IMR-90 (cell line): Measurements from ENCODE around the gene FSIP1.

ENCODE experiments used
- BHLHE40 ChIP-seq: fragments of 150-350 bp; IDR thresholded peaks from 2 replicates; pipeline ENCODE4 v1.6.1; 2016; ENCODE audit warnings: mild to moderate bottlenecking, low read depth, low read length
- CEBPB ChIP-seq: IDR thresholded peaks from 2 replicates; pipeline ENCODE4 v1.6.1; 2012; ENCODE audit warnings: low read depth, low read length, improper control_type of control experiment
- FOS ChIP-seq: fragments of 150-350 bp; IDR thresholded peaks from 2 replicates; pipeline ENCODE4 v1.6.1; 2016; ENCODE audit warnings: low read depth, low read length
- MAFK ChIP-seq: IDR thresholded peaks from 2 replicates; pipeline ENCODE4 v1.6.1; 2012; ENCODE audit warnings: low read depth, low read length, improper control_type of control experiment
- MAZ ChIP-seq: IDR thresholded peaks from 2 replicates; pipeline ENCODE4 v1.6.1; 2012; ENCODE audit warnings: low read depth, mild to moderate bottlenecking, low read length, improper control_type of control experiment, moderate library complexity, borderline replicate concordance
- MXI1 ChIP-seq: IDR thresholded peaks from 2 replicates; pipeline ENCODE4 v1.6.1; 2012; ENCODE audit warnings: low read depth, mild to moderate bottlenecking, low read length, moderate library complexity, borderline replicate concordance
- POLR2A ChIP-seq: IDR thresholded peaks from 2 replicates; pipeline ENCODE4 v1.6.1; 2012; ENCODE audit warnings: mild to moderate bottlenecking, low read depth, low read length
- RAD21 ChIP-seq: IDR thresholded peaks from 2 replicates; pipeline ENCODE4 v1.6.1; 2012; ENCODE audit warnings: low read length, improper control_type of control experiment
- RCOR1 ChIP-seq: IDR thresholded peaks from 2 replicates; pipeline ENCODE4 v1.6.1; 2012; ENCODE audit warnings: mild to moderate bottlenecking, low read length, improper control_type of control experiment; ENCODE audit not compliant: insufficient replicate concordance
- RFX5 ChIP-seq: IDR thresholded peaks from 2 replicates; pipeline ENCODE4 v1.8.0; 2012; ENCODE audit warnings: low read depth, mild to moderate bottlenecking, low read length, moderate library complexity
- SMC3 ChIP-seq: fragments of 150-350 bp; IDR thresholded peaks from 2 replicates; pipeline ENCODE4 v1.6.1; 2016; ENCODE audit warnings: low read depth, mild to moderate bottlenecking, antibody characterized with exemption, low read length, moderate library complexity
- TF ChIP-seq, protein P1 (sequence below): conservative IDR thresholded peaks from 2 replicates; pipeline ENCODE4 v1.5.1; 2012; ENCODE audit warnings: mild to moderate bottlenecking, low read depth, low read length, improper control_type of control experiment
- TF ChIP-seq, protein P2 (sequence below): fragments of 150-350 bp; IDR thresholded peaks from 2 replicates; pipeline ENCODE4 v1.6.1; 2017; ENCODE audit warnings: mild to moderate bottlenecking, antibody characterized with exemption, low read length, low read depth
- TF ChIP-seq, protein P3 (sequence below): fragments of 150-350 bp; IDR thresholded peaks from 2 replicates; pipeline ENCODE4 v1.6.1; 2016; ENCODE audit warnings: low read depth, mild to moderate bottlenecking, low read length, moderate library complexity, borderline replicate concordance

DNA sequence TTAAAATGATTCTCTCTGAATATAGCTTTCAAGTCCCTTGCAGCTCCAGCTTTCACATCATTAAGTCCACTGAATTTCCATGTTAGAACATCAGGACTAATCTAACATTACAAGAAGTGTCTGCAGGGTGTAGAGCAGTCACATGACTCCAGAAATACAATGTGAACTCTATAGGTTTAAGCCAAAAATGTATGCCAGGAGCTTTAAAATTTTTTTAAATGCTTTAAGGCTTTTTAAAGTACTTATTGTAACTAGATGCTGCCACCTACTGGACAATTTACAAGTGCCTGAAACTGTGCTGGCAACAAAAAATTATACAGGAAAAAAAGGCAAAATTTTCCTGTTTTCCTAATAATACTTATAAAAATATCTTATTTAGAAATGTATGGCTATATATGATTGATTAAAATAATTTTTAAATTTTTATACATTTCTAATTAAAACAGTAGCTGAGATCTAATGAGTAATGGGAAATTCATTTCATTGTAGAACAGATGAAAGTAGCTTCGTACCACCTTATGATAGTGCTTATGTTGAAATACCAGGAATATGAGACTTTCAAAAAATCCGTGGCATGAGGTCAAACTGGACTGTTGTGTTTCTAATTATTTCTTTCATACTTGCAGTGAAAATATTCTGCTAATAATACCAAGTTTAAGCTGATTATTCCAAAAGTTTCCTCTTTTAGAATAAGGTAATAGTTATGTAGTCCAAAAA, 25.7 kb downstream of the FSIP1 start:
- TF ChIP-seq, protein P1, sequence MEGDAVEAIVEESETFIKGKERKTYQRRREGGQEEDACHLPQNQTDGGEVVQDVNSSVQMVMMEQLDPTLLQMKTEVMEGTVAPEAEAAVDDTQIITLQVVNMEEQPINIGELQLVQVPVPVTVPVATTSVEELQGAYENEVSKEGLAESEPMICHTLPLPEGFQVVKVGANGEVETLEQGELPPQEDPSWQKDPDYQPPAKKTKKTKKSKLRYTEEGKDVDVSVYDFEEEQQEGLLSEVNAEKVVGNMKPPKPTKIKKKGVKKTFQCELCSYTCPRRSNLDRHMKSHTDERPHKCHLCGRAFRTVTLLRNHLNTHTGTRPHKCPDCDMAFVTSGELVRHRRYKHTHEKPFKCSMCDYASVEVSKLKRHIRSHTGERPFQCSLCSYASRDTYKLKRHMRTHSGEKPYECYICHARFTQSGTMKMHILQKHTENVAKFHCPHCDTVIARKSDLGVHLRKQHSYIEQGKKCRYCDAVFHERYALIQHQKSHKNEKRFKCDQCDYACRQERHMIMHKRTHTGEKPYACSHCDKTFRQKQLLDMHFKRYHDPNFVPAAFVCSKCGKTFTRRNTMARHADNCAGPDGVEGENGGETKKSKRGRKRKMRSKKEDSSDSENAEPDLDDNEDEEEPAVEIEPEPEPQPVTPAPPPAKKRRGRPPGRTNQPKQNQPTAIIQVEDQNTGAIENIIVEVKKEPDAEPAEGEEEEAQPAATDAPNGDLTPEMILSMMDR: peak; percentile 80
- TF ChIP-seq POLR2A (no peak), FOS (no peak), CEBPB (no peak), MXI1 (no peak), MAFK (no peak), RFX5 (no peak), RCOR1 (no peak), BHLHE40 (no peak), MAZ (no peak), SMC3 (peak; percentile 81), RAD21 (peak; percentile 76)
- TF ChIP-seq, protein P2, sequence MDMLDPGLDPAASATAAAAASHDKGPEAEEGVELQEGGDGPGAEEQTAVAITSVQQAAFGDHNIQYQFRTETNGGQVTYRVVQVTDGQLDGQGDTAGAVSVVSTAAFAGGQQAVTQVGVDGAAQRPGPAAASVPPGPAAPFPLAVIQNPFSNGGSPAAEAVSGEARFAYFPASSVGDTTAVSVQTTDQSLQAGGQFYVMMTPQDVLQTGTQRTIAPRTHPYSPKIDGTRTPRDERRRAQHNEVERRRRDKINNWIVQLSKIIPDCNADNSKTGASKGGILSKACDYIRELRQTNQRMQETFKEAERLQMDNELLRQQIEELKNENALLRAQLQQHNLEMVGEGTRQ: no peak
- TF ChIP-seq, protein P3, sequence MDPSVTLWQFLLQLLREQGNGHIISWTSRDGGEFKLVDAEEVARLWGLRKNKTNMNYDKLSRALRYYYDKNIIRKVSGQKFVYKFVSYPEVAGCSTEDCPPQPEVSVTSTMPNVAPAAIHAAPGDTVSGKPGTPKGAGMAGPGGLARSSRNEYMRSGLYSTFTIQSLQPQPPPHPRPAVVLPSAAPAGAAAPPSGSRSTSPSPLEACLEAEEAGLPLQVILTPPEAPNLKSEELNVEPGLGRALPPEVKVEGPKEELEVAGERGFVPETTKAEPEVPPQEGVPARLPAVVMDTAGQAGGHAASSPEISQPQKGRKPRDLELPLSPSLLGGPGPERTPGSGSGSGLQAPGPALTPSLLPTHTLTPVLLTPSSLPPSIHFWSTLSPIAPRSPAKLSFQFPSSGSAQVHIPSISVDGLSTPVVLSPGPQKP: no peak
